ENCODE data around the gene RPS2. TPM values are rescaled to one million over a fixed set of nuclear protein-coding genes. Genes with fewer than 3 reads are reported as not detected.

RPS2 gene
- total RNA-seq, 1 experiment from 2014 or later: 2,950 TPM

DNA sequence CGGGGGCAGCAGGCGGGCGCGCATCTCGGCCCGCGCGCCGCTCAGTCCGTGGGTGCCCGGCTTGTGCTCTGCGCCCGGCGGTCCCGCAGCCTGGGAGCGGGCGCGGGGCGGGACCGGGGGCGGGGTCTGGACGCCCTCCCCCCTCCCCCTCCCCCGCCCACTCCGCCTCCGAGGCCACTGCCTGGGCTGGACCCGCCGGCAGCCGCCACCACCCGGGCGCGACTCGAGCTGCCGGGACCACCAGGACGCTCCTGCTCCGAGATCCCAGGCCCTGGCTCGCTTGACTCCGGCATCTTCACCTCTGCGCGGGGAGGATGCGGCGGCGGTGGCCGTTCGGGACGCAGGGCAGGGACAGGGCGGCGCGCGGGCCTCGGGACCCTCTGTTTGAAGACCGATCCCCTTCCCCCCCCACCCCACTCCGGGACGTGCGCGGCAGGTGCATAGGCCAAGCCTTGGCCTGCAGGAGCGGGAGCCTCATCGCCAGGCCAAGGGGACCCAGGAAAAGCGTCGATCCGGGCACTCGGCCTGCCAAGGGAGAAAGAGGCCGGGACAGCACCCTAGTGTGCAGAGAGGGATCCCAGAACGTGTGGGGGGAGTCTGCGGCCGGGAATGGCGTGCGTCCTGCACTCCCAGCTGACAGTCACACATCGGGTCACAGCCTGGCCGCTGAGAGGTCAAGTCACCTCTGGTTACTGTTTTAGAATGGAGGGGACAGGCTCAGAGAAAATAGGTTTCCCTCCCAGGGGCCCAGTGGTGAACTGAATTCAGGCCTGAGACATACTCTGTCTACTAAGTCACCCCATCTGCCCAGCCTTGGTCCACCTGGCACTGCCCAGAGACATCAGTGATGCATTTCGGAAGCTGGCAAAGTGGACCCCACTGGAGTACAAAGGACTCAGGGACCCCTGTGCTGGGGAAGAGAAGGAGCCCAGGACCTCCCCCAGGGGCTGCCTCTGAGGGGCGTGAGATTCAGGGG lies 46.0 kb downstream of the RPS2 start, which contains the start of gene HS3ST6:
Gene HS3ST6, minus strand, starts transcription at position 65 of the 976 bp plus-strand sequence. CDS start 92 bp downstream, outside the sequence.
- CTCF ChIA-PET: interaction anchor here (0.6 kb wide), 2 partner anchors 45 to 1104 kb away, joined by 3 to 4 read pairs; no protein-coding TSS in a partner anchor

DNA sequence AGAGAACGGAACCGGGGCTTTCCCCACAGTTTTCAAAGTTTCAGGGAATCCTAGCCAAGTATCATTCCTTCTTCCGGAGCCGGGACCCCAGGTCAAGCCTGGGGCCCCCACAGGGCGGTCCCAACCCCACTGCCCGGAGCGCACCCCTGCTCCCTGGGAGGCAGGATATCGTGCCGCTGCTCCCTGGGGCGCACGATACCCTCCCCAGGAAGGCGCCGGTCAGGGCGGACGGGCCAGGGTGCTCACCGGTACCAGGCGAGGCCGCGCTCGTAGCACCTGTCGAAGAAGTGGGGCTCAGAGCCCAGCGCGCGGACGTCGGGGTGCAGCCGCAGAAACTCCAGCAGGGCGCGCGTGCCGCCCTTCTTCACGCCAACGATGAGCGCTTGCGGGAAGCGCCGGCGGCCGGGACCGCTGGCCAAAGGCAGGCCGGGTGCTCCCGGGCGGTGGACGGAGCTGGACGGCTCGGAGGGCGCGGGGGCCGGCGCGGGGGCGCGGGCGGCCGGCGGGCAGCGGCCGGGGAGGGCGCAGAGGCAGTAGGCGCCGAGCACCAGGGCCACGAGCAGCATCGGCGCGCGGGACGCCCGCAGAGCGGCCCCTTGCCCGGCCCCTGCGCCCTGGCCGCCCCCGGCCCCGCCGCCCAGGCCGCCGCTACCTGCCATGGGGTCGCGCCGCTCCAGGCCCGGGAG lies 46.8 kb downstream of the RPS2 start:
- DNase-seq: no peak
- no peak overlapping the region for H3K27ac Mint-ChIP-seq (ENCODE audit: unreplicated experiment)
- intact Hi-C loops (cut with micrococcal nuclease; ENCODE audit: unreplicated experiment): no loop called here
- TF ChIP-seq, protein P1, sequence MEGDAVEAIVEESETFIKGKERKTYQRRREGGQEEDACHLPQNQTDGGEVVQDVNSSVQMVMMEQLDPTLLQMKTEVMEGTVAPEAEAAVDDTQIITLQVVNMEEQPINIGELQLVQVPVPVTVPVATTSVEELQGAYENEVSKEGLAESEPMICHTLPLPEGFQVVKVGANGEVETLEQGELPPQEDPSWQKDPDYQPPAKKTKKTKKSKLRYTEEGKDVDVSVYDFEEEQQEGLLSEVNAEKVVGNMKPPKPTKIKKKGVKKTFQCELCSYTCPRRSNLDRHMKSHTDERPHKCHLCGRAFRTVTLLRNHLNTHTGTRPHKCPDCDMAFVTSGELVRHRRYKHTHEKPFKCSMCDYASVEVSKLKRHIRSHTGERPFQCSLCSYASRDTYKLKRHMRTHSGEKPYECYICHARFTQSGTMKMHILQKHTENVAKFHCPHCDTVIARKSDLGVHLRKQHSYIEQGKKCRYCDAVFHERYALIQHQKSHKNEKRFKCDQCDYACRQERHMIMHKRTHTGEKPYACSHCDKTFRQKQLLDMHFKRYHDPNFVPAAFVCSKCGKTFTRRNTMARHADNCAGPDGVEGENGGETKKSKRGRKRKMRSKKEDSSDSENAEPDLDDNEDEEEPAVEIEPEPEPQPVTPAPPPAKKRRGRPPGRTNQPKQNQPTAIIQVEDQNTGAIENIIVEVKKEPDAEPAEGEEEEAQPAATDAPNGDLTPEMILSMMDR (IDR thresholded peaks at IDR 0.05; ENCODE audit: unreplicated experiment): no peak
- no peaks in the 10 kb centered on the region for H3K9me3 Mint-ChIP-seq (ENCODE audit: low read depth, unreplicated experiment)
- peaks cover 84% of the 10 kb centered on the region for H3K27me3 Mint-ChIP-seq (ENCODE audit: unreplicated experiment)
- H3K4me1 Mint-ChIP-seq (ENCODE audit: low read depth, unreplicated experiment): peaks cover 25% of the 10 kb centered on the region
- CTCF ChIA-PET: interaction anchor here (0.6 kb wide), 1 partner anchor 1105 kb away, joined by 3 read pairs; no protein-coding TSS in a partner anchor
- BruUV-seq (replicated peaks): no TSS peak
- peaks cover 6% of the 10 kb centered on the region for H3K36me3 Mint-ChIP-seq (ENCODE audit: insufficient read depth, unreplicated experiment)
- H3K4me3 Mint-ChIP-seq (ENCODE audit: low read depth, unreplicated experiment): peak overlapping the region; percentile 21

More for the DNA sequence above, 46.0 kb downstream of the RPS2 start, which contains the start of gene HS3ST6:
- peak within 1 kb of the TSS; percentile 21 for H3K4me3 Mint-ChIP-seq (ENCODE audit: low read depth, unreplicated experiment)
- BruUV-seq (replicated peaks): no TSS peak
- H3K36me3 Mint-ChIP-seq (ENCODE audit: insufficient read depth, unreplicated experiment): peaks cover 10% of the 10 kb centered on the region
- peaks cover 24% of the 10 kb centered on the region for H3K4me1 Mint-ChIP-seq (ENCODE audit: low read depth, unreplicated experiment)
- no peak within 1 kb of the TSS for H3K27ac Mint-ChIP-seq (ENCODE audit: unreplicated experiment)
- peaks cover 92% of the 10 kb centered on the region for H3K27me3 Mint-ChIP-seq (ENCODE audit: unreplicated experiment)
- no peak for DNase-seq
- H3K9me3 Mint-ChIP-seq (ENCODE audit: low read depth, unreplicated experiment): no peaks in the 10 kb centered on the region
- TF ChIP-seq, protein P1 (IDR thresholded peaks at IDR 0.05; ENCODE audit: unreplicated experiment): no peak
- intact Hi-C loops (cut with micrococcal nuclease; ENCODE audit: unreplicated experiment): no loop called here

DNA sequence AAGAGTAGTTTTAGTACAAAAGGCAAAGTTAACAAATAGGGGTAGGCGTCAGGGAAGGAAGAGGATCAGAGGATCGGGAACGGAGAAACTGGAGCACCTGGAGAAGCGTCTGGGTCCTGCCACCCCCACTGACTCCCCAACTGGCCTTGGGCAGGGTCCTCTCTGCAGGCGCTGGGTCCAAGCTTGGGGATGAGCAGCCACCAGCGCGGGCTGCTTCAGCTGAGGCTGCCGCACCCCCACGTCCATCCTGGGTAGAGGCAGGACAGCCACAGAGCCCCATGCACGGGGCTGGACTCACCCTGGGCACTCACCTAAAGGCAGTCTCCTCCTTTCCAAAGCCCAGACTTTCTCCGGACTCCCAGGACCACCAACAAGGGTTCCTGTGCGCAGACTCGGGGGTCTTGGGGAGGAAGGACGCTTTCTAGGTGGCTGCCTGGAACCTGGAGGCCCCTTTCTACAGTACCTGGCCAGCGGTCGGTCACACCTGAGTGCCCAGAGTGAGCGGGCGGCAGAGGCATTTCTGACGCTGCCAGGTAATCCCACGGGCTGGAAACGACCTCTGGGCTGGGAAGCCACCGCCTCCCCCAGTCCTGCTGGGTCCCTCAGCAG lies 47.5 kb downstream of the RPS2 start:
- intact Hi-C loops (cut with micrococcal nuclease; ENCODE audit: unreplicated experiment): no loop called here
- Mint-ChIP-seq H3K4me1 (ENCODE audit: low read depth, unreplicated experiment) (peaks cover 29% of the 10 kb centered on the region), H3K36me3 (ENCODE audit: insufficient read depth, unreplicated experiment) (peaks cover 6% of the 10 kb centered on the region), H3K27ac (ENCODE audit: unreplicated experiment) (no peak overlapping the region), H3K4me3 (ENCODE audit: low read depth, unreplicated experiment) (peak overlapping the region; percentile 21), H3K9me3 (ENCODE audit: low read depth, unreplicated experiment) (no peaks in the 10 kb centered on the region), H3K27me3 (ENCODE audit: unreplicated experiment) (peaks cover 77% of the 10 kb centered on the region)
- no peak for DNase-seq
- BruUV-seq (replicated peaks): no TSS peak
- CTCF ChIA-PET: no interaction called here
- TF ChIP-seq, protein P1 (IDR thresholded peaks at IDR 0.05; ENCODE audit: unreplicated experiment): no peak

DNA sequence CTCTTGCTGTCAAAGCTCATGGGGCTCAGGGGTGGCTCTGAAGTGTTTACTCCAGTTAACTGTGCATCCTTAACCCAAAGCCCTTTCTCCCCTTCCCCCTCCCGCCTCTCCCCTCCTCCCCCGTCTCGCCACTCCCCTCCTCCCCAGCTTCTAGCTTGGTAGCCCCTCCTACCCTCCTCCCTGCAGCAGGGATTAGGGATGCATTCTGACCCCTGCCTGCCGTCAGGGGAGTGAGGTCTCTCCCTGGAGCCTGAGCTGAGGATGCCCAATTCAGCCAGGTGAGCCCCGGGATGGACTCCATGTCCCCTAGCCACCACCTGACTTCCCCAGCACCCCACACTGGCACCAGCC lies 48.0 kb downstream of the RPS2 start:
- peaks cover 29% of the 10 kb centered on the region for H3K4me1 Mint-ChIP-seq (ENCODE audit: low read depth, unreplicated experiment)
- no TSS peak for BruUV-seq (replicated peaks)
- TF ChIP-seq, protein P1 (IDR thresholded peaks at IDR 0.05; ENCODE audit: unreplicated experiment): no peak
- no peak overlapping the region for H3K4me3 Mint-ChIP-seq (ENCODE audit: low read depth, unreplicated experiment)
- DNase-seq: no peak
- H3K27me3 Mint-ChIP-seq (ENCODE audit: unreplicated experiment): peaks cover 72% of the 10 kb centered on the region
- intact Hi-C loops (cut with micrococcal nuclease; ENCODE audit: unreplicated experiment): no loop called here
- H3K9me3 Mint-ChIP-seq (ENCODE audit: low read depth, unreplicated experiment): no peaks in the 10 kb centered on the region
- no peak overlapping the region for H3K27ac Mint-ChIP-seq (ENCODE audit: unreplicated experiment)
- peaks cover 6% of the 10 kb centered on the region for H3K36me3 Mint-ChIP-seq (ENCODE audit: insufficient read depth, unreplicated experiment)
- CTCF ChIA-PET: no interaction called here

All from Calu3 (cell line).